OCI-LY3 (cell line): ENCODE results near the gene TCF3.

Source experiments
- EZH2phosphoT487 ChIP-seq: fragments of 200-600 bp; shearing (Covaris generic); IDR thresholded peaks from 2 replicates; pipeline ENCODE4 v1.6.1; 2018; ENCODE audit warnings: antibody characterized with exemption, mixed run types, low read depth
- TF ChIP-seq, protein P1 (sequence below): fragments of 200-600, 300-600 bp; sonication (generic); IDR thresholded peaks from 2 replicates; pipeline ENCODE4 v1.5.1; 2014; ENCODE audit warnings: antibody characterized with exemption, low read length, low read depth

DNA sequence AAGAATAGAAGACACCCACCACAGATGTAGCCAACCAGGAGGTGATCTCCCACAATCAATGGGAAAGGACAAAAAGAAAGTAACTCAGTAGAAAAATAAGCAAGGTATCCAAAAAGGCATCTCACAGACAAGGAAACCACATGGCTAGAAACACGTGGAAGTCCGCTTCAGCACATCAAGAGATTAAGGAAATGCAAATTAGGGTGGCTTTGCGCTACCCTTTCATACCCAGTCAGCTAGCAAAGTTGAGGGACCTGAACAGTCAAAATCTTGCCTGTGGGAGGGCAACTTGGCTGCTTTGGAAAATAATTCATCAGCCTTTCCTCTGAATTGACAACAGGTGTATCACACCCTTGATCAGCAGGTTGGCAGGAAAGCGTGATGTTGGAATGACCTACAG is 35.5 kb downstream of the TCF3 start:
- no peak for TF ChIP-seq EZH2phosphoT487
- TF ChIP-seq, protein P1, sequence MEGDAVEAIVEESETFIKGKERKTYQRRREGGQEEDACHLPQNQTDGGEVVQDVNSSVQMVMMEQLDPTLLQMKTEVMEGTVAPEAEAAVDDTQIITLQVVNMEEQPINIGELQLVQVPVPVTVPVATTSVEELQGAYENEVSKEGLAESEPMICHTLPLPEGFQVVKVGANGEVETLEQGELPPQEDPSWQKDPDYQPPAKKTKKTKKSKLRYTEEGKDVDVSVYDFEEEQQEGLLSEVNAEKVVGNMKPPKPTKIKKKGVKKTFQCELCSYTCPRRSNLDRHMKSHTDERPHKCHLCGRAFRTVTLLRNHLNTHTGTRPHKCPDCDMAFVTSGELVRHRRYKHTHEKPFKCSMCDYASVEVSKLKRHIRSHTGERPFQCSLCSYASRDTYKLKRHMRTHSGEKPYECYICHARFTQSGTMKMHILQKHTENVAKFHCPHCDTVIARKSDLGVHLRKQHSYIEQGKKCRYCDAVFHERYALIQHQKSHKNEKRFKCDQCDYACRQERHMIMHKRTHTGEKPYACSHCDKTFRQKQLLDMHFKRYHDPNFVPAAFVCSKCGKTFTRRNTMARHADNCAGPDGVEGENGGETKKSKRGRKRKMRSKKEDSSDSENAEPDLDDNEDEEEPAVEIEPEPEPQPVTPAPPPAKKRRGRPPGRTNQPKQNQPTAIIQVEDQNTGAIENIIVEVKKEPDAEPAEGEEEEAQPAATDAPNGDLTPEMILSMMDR, result no peak
